H1 (cell line): ENCODE measurements around the gene MYH7. TPM values are rescaled to one million over a fixed set of nuclear protein-coding genes. Genes with fewer than 3 reads are reported as not detected.

Experiments
- CTCF ChIA-PET: fragments of 300-600 bp; sonication (Branson Sonifier 250); formaldehyde crosslinking; loops from one replicate; lab custom pipeline; 2021; ENCODE audit not compliant: partially characterized antibody; lab: Charles Lee
- POLR2A ChIA-PET: fragments of 300-600 bp; sonication (Branson Sonifier 250); formaldehyde crosslinking; loops from one replicate; lab custom pipeline; 2021; ENCODE audit warnings: inconsistent platforms; ENCODE audit not compliant: partially characterized antibody; lab: Charles Lee
- DNase-seq, 2 experiments: peaks; one replicate each; pipeline versions ENCODE4 v3.0.0 to v3.0.0-alpha.2; 2010 to 2022; ENCODE audit warnings: low spot score in 2 of 2, low read depth in 1 of 2, mixed read lengths in 1 of 2
- FAIRE-seq: peaks from 2 replicates; lab custom pipeline; 2011; peaks lifted over from hg19 to GRCh38; lab: Jason Lieb, UNC
- H2AFZ ChIP-seq: 2 replicates; pipeline ENCODE4 v1.8.1; 2012; ENCODE audit warnings: low read length, inconsistent platforms
- H2AK5ac ChIP-seq: 2 replicates; pipeline ENCODE4 v1.6.1; 2013; ENCODE audit warnings: low read depth, low read length
- H2BK120ac ChIP-seq: replicated peaks from 2 replicates; pipeline ENCODE3; 2013; ENCODE audit warnings: low read depth, low read length, inconsistent platforms
- H2BK12ac ChIP-seq: 2 replicates; pipeline ENCODE4 v1.6.1; 2013; ENCODE audit warnings: low read depth, low read length
- H2BK15ac ChIP-seq: 2 replicates; pipeline ENCODE4 v1.6.1; 2013; ENCODE audit warnings: low read length
- H2BK20ac ChIP-seq: 2 replicates; pipeline ENCODE4 v1.6.1; 2013; ENCODE audit warnings: low read length
- H2BK5ac ChIP-seq: 2 replicates; pipeline ENCODE4 v1.6.1; 2013; ENCODE audit warnings: low read depth, low read length
- H3K14ac ChIP-seq: 2 replicates; pipeline ENCODE4 v1.6.1; 2013; ENCODE audit warnings: inconsistent platforms; ENCODE audit not compliant: insufficient read length
- H3K18ac ChIP-seq: 2 replicates; pipeline ENCODE4 v1.6.1; 2013; ENCODE audit warnings: low read length; ENCODE audit errors: extremely low read depth
- H3K23ac ChIP-seq: 2 replicates; pipeline ENCODE4 v1.6.1; 2013; ENCODE audit warnings: inconsistent platforms; ENCODE audit not compliant: insufficient read length
- H3K23me2 ChIP-seq: 2 replicates; pipeline ENCODE4 v1.6.1; 2013; ENCODE audit warnings: low read depth, low read length
- H3K27ac ChIP-seq: 2 replicates; pipeline ENCODE4 v1.6.1; 2011; ENCODE audit warnings: low read depth, low read length, inconsistent platforms
- H3K27me3 ChIP-seq, 4 experiments: replicated peaks in 1 of 4; 1 replicate in 1 of 4; 2 replicates in 3 of 4; pipeline versions ENCODE4 v1.6.1 to v1.8.1; 2011 to 2013; ENCODE audit warnings: low read length in 3 of 4, mild to moderate bottlenecking in 3 of 4, inconsistent platforms in 2 of 4, mixed read lengths in 2 of 4, moderate library complexity in 1 of 4; ENCODE audit not compliant: control insufficient read depth in 3 of 4, insufficient read depth in 3 of 4; ENCODE audit errors: extremely low read depth in 1 of 4
- H3K36me3 ChIP-seq, 4 experiments: 2 replicates each; pipeline versions ENCODE4 v1.6.1 to v1.8.1; 2011 to 2013; ENCODE audit warnings: mild to moderate bottlenecking in 4 of 4, low read length in 3 of 4, moderate library complexity in 2 of 4, control low read depth in 1 of 4, inconsistent platforms in 1 of 4; ENCODE audit not compliant: insufficient read depth in 4 of 4, control insufficient read depth in 2 of 4
- H3K4ac ChIP-seq: replicated peaks from 2 replicates; pipeline ENCODE3; 2013; ENCODE audit warnings: low read length, low read depth, mixed read lengths, inconsistent platforms; ENCODE audit not compliant: insufficient read length
- H3K4me1 ChIP-seq, 4 experiments: replicated peaks in 1 of 4; 1 replicate in 1 of 4; 2 replicates in 3 of 4; pipeline versions ENCODE4 v1.6.1 to v1.8.1; 2011 to 2013; ENCODE audit warnings: low read length in 3 of 4, inconsistent platforms in 2 of 4, mixed read lengths in 1 of 4; ENCODE audit not compliant: insufficient read depth in 4 of 4, control insufficient read depth in 3 of 4
- H3K4me2 ChIP-seq, 2 experiments: 2 replicates each; pipeline versions ENCODE4 v1.6.1 to v1.8.1; 2011 to 2013; ENCODE audit warnings: low read depth in 2 of 2, low read length in 2 of 2, control low read depth in 1 of 2, inconsistent platforms in 1 of 2, mild to moderate bottlenecking in 1 of 2; ENCODE audit not compliant: insufficient read depth in 1 of 2
- H3K4me3 ChIP-seq, 4 experiments: fragments of 200-600, 300-600 bp in 1 of 4; sonication (generic), shearing (Covaris generic), sonication (Bioruptor Twin) in 1 of 4; 2 replicates each; pipeline versions ENCODE4 v1.5.1 to v1.8.1; 2011 to 2016; ENCODE audit warnings: low read length in 4 of 4, low read depth in 3 of 4, control low read depth in 2 of 4, inconsistent platforms in 2 of 4, mild to moderate bottlenecking in 2 of 4, mixed read lengths in 1 of 4, moderate library complexity in 1 of 4; ENCODE audit not compliant: insufficient read depth in 2 of 4; ENCODE audit errors: extremely low read depth in 1 of 4
- H3K56ac ChIP-seq: replicated peaks from 2 replicates; pipeline ENCODE3; 2013; ENCODE audit warnings: low read depth, mild to moderate bottlenecking, mixed read lengths, low read length, inconsistent platforms; ENCODE audit not compliant: insufficient read length
- H3K79me1 ChIP-seq: 2 replicates; pipeline ENCODE4 v1.6.1; 2013; ENCODE audit warnings: low read depth, low read length, control low read depth
- H3K79me2 ChIP-seq, 2 experiments: 2 replicates each; pipeline versions ENCODE4 v1.6.1 to v1.8.1; 2012 to 2013; ENCODE audit warnings: low read length in 2 of 2, mild to moderate bottlenecking in 2 of 2, inconsistent platforms in 1 of 2; ENCODE audit not compliant: insufficient read depth in 2 of 2, control insufficient read depth in 1 of 2
- H3K9ac ChIP-seq, 4 experiments: replicated peaks in 1 of 4; 1 replicate in 1 of 4; 2 replicates in 3 of 4; pipeline versions ENCODE4 v1.6.1 to v1.8.1; 2011 to 2013; ENCODE audit warnings: low read depth in 3 of 4, low read length in 3 of 4, control low read depth in 2 of 4, mild to moderate bottlenecking in 2 of 4, moderate library complexity in 2 of 4, inconsistent platforms in 1 of 4; ENCODE audit errors: extremely low read depth in 1 of 4
- H3K9me3 ChIP-seq, 2 experiments: 2 replicates each; pipeline versions ENCODE4 v1.6.1 to v1.8.1; 2012 to 2013; ENCODE audit warnings: mild to moderate bottlenecking in 2 of 2, moderate library complexity in 2 of 2, control low read depth in 1 of 2, inconsistent platforms in 1 of 2, low read depth in 1 of 2, low read length in 1 of 2, mixed read lengths in 1 of 2; ENCODE audit not compliant: insufficient read depth in 2 of 2
- H4K20me1 ChIP-seq, 2 experiments: replicated peaks in 1 of 2; 2 replicates each; pipeline versions ENCODE3 to v1.8.1; 2011 to 2013; ENCODE audit warnings: inconsistent platforms in 2 of 2, low read length in 2 of 2, mild to moderate bottlenecking in 1 of 2; ENCODE audit not compliant: insufficient read depth in 2 of 2, control insufficient read depth in 1 of 2
- H4K5ac ChIP-seq: 2 replicates; pipeline ENCODE4 v1.6.1; 2013; ENCODE audit warnings: low read length, low read depth, mixed read lengths, inconsistent platforms; ENCODE audit not compliant: insufficient read length
- H4K8ac ChIP-seq: 2 replicates; pipeline ENCODE4 v1.8.0; 2013; ENCODE audit warnings: mild to moderate bottlenecking, moderate library complexity, low read length, inconsistent platforms; ENCODE audit not compliant: insufficient read depth; ENCODE audit errors: extremely low read depth
- H4K91ac ChIP-seq: replicated peaks from 2 replicates; pipeline ENCODE3; 2013; ENCODE audit warnings: low read length, mixed read lengths, inconsistent platforms; ENCODE audit not compliant: insufficient read length
- BACH1 ChIP-seq: IDR thresholded peaks from 2 replicates; pipeline ENCODE4 v1.6.1; 2012; ENCODE audit warnings: low read length, improper control_type of control experiment
- EP300 ChIP-seq, 2 experiments: IDR thresholded peaks; 1 replicate in 1 of 2; 2 replicates in 1 of 2; pipeline ENCODE4 v1.6.1; 2011 to 2012; ENCODE audit warnings: low read depth in 2 of 2, low read length in 2 of 2, mild to moderate bottlenecking in 2 of 2, borderline replicate concordance in 1 of 2, inconsistent platforms in 1 of 2, moderate library complexity in 1 of 2
- EZH2 ChIP-seq: fragments of 200-600 bp; sonication (generic); IDR thresholded peaks from 2 replicates; pipeline ENCODE4 v1.7.1; 2012; ENCODE audit warnings: low read depth, mild to moderate bottlenecking, moderate library complexity, low read length, inconsistent platforms; ENCODE audit not compliant: severe bottlenecking
- GTF2F1 ChIP-seq: IDR thresholded peaks from 2 replicates; pipeline ENCODE4 v1.6.1; 2012; ENCODE audit warnings: low read depth, low read length, improper control_type of control experiment, borderline replicate concordance
- HDAC2 ChIP-seq, 2 experiments: fragments of 300-600 bp in 1 of 2; sonication (generic) in 1 of 2; IDR thresholded peaks; 2 replicates each; pipeline ENCODE4 v1.6.1; 2011 to 2012; ENCODE audit warnings: low read depth in 2 of 2, low read length in 2 of 2, mild to moderate bottlenecking in 2 of 2, moderate library complexity in 2 of 2, borderline replicate concordance in 1 of 2, inconsistent platforms in 1 of 2
- HDAC6 ChIP-seq: IDR thresholded peaks from one replicate; pipeline ENCODE4 v1.7.1; 2012; ENCODE audit warnings: low read depth, mild to moderate bottlenecking, inconsistent platforms, low read length, moderate library complexity
- KDM5A ChIP-seq: fragments of 200-600 bp; IDR thresholded peaks from 2 replicates; pipeline ENCODE4 v1.7.1; 2012; ENCODE audit warnings: mild to moderate bottlenecking, low read length, inconsistent platforms, mixed read lengths
- NANOG ChIP-seq: IDR thresholded peaks from 2 replicates; pipeline ENCODE4 v1.6.1; 2011; ENCODE audit warnings: low read length, low read depth, mild to moderate bottlenecking, inconsistent platforms; ENCODE audit not compliant: insufficient read depth, poor library complexity, severe bottlenecking
- POLR2AphosphoS5 ChIP-seq: IDR thresholded peaks from 2 replicates; pipeline ENCODE4 v1.6.1; 2011; ENCODE audit warnings: low read depth, low read length
- SP4 ChIP-seq: IDR thresholded peaks from 2 replicates; pipeline ENCODE4 v1.6.1; 2012; ENCODE audit warnings: low read length, inconsistent platforms
- WGBS, 2 experiments: shearing (Covaris generic) in 1 of 2; methylation state at CpG; one replicate each; pipeline versions ENCODE4 v1.1.6 to v1.1.7; 2013 to 2015; ENCODE audit warnings: low lambda C conversion rate in 2 of 2, mixed read lengths in 2 of 2, inconsistent platforms in 1 of 2, low coverage in 1 of 2, missing lambda C conversion rate in 1 of 2; ENCODE audit not compliant: insufficient replicate concordance in 2 of 2, insufficient coverage in 1 of 2, insufficient read length in 1 of 2; ENCODE audit errors: extremely low coverage in 1 of 2, missing lambda C conversion rate in 1 of 2; 5-methylcytosine and 5-hydroxymethylcytosine counted together
- polyA plus RNA-seq, 7 experiments: library from polyadenylated mRNA; depleted of rRNA in 3 of 7; stranded (reverse) in 5 of 7; unstranded in 2 of 7; fragments of >200 nt in 5 of 7; fragments of 200-250 nt in 2 of 7; gene quantifications; 1 replicate in 5 of 7; 2 replicates in 1 of 7; 4 replicates in 1 of 7; pipeline versions ENCODE4 v1.2.1 to v1.2.3, GENCODE V29; 2011 to 2013; ENCODE audit warnings: missing spikeins in 2 of 7, mixed read lengths in 2 of 7
- total RNA-seq: library from RNA; stranded (reverse); fragmentation: NEBNext Ultra II Directional; extraction: Animal tissue kit (Norgen Biotek cat#: 25700); gene quantifications from 2 replicates; pipeline ENCODE4 v1.2.1, GENCODE V29; 2021
- TF ChIP-seq, protein P1 (sequence below): IDR thresholded peaks from 2 replicates; pipeline ENCODE4 v1.6.1; 2012; ENCODE audit warnings: inconsistent platforms
- TF ChIP-seq, protein P2 (sequence below): IDR thresholded peaks from 2 replicates; pipeline ENCODE4 v1.6.1; 2011; ENCODE audit warnings: low read length, improper control_type of control experiment

Gene MYH7
- total and polyA plus RNA-seq, 2 of the 8 experiments (the other 6 are each of a cell fraction or from before 2014, with no cell fraction given) = not detected

GRCh38 chr14:23406244-23406643, 29.2 kb downstream of the MYH7 start:
- H3K14ac ChIP-seq = no peak overlapping the region
- H2AK5ac ChIP-seq = no peak overlapping the region
- no peak overlapping the region for H4K8ac ChIP-seq
- no peak overlapping the region for H4K91ac ChIP-seq
- ChIA-PET CTCF (interaction anchor here (1.0 to 2.2 kb wide), 2 partner anchors 26 to 33 kb away, joined by 3 to 5 read pairs; no protein-coding TSS in a partner anchor), POLR2A (interaction anchor here (0.9 kb wide), 1 partner anchor 29 kb away, joined by 3 read pairs; no protein-coding TSS in a partner anchor)
- no peak overlapping the region for H3K27ac ChIP-seq
- no peaks in the 10 kb centered on the region for H3K23me2 ChIP-seq
- no peaks in the 10 kb centered on the region; a peak in 1 of 7 replicates for H3K4me1 ChIP-seq
- no peaks in the 10 kb centered on the region; a peak in 3 of 7 replicates for H3K27me3 ChIP-seq
- H3K9ac ChIP-seq = no peak overlapping the region
- H3K4me3 ChIP-seq = no peak overlapping the region
- no peak overlapping the region for H3K4ac ChIP-seq
- no peak overlapping the region for H2BK120ac ChIP-seq
- H2BK5ac ChIP-seq = no peak overlapping the region
- H3K79me2 ChIP-seq = no peaks in the 10 kb centered on the region
- no peak overlapping the region for H3K56ac ChIP-seq
- no peaks in the 10 kb centered on the region for H3K36me3 ChIP-seq
- no peak overlapping the region for H3K18ac ChIP-seq
- H3K79me1 ChIP-seq = no peaks in the 10 kb centered on the region
- no peak overlapping the region for H2BK15ac ChIP-seq
- H3K9me3 ChIP-seq = no peaks in the 10 kb centered on the region
- no peak overlapping the region for H3K23ac ChIP-seq
- H4K20me1 ChIP-seq = peaks cover 0 to 2% of the 10 kb centered on the region in 2 experiments
- no peak overlapping the region for H2BK12ac ChIP-seq
- H3K4me2 ChIP-seq = no peak overlapping the region
- 80% methylated on average over 4 of the region's 4 CpGs; no CpG with 5 or more reads in 1 of the 2 experiments for WGBS, 2 experiments
- H2AFZ ChIP-seq = no peak overlapping the region
- no peak overlapping the region for H2BK20ac ChIP-seq
- H4K5ac ChIP-seq = no peak overlapping the region
- FAIRE-seq = no peak
- DNase-seq = no peak
- no peak for TF ChIP-seq SP4
- no peak for TF ChIP-seq BACH1
- TF ChIP-seq, protein P1, sequence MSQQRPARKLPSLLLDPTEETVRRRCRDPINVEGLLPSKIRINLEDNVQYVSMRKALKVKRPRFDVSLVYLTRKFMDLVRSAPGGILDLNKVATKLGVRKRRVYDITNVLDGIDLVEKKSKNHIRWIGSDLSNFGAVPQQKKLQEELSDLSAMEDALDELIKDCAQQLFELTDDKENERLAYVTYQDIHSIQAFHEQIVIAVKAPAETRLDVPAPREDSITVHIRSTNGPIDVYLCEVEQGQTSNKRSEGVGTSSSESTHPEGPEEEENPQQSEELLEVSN = no peak
- no peak for TF ChIP-seq EZH2
- no peak for TF ChIP-seq POLR2AphosphoS5
- TF ChIP-seq NANOG = no peak
- TF ChIP-seq HDAC2 (IDR thresholded peaks at IDR 0.05; ENCODE audit: borderline replicate concordance in 1 of 2, low read depth in 2 of 2, low read length in 2 of 2) = no peak
- no peak for TF ChIP-seq KDM5A
- no peak for TF ChIP-seq GTF2F1
- TF ChIP-seq HDAC6 = no peak
- TF ChIP-seq, protein P2, sequence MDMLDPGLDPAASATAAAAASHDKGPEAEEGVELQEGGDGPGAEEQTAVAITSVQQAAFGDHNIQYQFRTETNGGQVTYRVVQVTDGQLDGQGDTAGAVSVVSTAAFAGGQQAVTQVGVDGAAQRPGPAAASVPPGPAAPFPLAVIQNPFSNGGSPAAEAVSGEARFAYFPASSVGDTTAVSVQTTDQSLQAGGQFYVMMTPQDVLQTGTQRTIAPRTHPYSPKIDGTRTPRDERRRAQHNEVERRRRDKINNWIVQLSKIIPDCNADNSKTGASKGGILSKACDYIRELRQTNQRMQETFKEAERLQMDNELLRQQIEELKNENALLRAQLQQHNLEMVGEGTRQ = no peak
- no peak for TF ChIP-seq EP300 (IDR thresholded peaks at IDR 0.05; ENCODE audit: borderline replicate concordance in 1 of 2, low read depth in 2 of 2, low read length in 2 of 2)
